CD4-positive, alpha-beta T cell treated with Interleukin-6 at 100 ng/mL for 8 hours (primary cell): ENCODE data around the gene SLC2A13.

Experiments
- DNase-seq: peaks from one replicate; pipeline ENCODE4 v3.0.0-alpha.2; 2020; ENCODE audit warnings: mixed read lengths, low spot score

SLC2A13 gene

DNA sequence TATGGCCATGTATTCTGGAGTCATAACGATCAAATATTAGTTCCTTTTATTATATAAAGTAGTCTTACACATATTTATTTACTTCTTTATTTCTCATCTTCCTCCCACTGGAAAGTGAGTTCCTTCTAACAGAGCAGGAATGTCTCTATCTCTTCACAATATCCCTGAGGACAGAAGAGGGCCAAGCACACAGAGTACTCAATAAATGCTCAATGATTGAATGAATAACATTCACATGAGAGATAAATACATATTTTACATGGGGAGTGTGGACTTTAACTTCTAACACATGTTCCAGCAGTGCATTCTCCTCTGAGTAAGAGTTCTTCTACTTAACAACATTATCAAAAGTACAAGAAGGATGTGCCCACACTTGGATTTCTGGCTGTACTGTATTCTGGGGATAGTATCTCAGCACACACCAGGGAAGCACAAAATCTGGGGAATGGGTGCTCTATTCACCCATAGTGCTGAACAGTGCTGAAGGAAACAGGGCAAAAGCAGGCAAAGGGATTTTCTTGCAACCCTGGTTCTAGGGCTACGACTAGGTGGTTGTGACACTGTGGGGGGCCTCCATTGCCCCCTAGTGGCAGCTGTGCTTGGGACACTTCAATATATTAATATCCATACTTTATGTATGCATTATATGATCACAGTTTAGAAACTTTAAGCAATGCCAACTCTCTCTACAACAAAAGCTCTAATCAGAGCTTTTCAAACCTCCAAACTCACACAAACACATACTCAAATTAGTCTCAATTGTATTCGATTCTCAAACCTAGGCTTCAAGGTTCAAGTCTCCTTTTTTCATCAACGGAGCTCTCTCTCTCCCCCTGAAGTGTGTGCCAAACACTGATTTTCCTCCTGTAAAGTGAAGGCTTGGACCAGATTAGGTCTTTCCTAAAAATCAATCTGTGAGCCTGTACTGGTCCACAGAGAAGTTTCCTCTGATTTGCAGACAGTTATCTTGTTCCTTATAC lies 115.5 kb downstream of the SLC2A13 start:
- peak; percentile 41 for DNase-seq

DNA sequence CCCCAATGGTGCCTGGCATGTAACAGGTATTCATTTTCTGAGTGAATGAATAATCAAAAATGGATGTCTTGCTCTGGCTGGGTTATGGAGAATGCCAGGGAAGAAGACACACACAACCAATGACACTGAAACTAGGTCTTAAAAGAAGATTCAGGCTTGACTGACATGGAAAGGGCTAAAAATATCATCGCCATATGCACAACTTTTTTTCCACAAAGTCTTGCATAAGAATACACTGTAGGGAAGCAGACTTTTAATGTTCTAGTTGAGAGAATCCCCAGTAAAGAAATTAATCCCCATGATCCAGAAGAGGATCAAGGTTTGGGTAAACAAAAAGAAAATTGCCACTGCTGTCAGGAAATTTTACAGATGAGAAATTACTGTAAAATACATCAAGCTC lies 116.4 kb downstream of the SLC2A13 start:
- DNase-seq: no peak

DNA sequence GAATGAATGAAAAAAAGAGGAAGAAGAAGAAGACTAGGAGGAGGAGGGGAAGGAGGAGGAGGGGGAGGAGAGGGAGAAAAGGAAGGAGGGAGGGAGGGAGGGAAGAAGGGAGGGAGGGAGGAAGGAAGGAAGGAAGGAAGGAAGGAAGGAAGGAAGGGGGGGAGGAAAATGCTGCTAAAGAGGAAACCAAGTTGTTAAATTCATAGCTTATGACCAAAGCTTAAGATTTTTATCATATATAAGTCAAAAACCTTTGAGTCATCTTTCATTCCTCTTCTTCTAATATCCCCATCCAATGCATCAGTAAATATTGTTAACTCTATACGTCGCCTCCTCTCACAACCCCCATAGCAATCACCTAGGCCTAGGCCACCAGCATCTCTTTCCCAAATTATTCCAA lies 117.3 kb downstream of the SLC2A13 start:
- no peak for DNase-seq

DNA sequence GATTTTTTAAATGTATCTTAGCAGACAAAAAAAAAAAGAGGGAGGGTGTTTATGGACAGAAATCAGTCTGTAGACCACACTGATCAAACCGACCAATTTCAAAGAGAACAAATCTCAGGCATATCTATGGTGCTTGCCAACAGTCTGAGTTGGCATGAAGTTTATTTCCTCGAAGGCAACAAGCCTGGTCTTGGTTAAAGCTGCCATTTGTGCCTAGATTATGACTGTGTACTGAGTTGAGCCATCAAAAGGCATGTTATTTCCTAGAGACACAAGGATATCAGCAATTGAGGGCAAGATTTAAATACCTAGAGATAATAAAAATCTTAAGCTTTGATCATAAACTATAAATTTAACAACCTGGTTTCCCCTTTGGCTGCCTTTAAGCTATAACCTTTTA lies 119.2 kb downstream of the SLC2A13 start:
- no peak for DNase-seq

DNA sequence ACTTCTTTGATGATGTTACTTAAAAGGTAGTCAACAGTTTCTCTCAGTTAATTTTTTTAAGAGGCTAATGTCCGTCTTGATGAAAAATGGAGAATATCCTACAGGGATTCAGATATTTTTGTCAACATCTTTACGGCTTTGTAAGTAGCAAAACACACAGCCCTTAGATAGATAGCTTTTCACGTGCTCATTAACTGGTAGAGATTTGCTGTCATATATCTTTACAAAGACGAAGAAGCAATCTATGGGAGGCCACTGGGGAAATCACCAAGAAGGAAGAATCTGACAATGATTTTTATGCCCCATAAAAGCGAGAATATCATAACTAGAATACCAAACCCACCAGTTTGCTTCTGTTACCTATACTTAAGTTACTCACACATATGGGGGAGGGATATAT lies 121.2 kb downstream of the SLC2A13 start:
- no peak for DNase-seq

DNA sequence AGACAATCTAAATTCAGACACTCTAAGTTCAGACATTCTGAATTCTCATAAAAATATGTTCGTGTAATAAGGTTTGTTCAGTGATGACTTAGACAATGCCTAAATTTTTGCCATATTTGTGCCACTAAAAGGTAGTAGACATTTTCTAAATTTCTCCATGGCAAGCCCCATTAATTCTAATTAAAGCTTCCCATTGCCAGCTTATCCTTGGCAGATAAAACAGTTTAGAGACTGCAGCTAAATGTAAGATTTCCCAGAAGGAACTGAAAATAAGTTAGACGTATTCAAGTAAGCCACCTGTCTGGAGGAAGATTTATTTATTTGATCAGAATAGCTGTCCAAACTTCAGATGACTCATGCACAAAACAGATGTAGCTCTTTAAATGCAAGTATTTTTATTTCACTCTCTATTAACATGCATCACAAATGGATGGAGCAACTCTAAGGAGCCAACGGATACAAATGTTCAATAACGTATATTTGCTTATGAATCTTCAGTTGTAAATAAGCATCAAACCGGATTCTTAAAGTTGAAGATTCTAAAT lies 130.4 kb downstream of the SLC2A13 start:
- DNase-seq: no peak

DNA sequence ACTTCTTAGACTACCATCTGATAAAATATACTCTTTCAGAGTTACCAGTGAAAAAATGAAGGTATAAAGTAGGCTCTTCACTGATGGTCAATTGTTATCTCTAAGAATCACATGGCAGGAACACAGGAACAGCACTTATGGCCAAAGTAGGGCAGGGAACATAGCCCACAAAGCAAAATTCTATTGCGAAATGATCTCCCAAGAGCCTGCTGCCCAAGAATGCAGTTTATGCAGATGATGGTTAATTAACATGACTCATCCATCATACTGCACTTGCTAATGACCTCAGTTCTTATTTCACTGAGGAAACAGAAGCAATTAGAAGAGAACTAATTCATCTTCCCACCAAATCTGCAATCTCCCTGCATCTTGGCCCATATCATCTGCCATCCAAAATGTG lies 133.8 kb downstream of the SLC2A13 start:
- no peak for DNase-seq

DNA sequence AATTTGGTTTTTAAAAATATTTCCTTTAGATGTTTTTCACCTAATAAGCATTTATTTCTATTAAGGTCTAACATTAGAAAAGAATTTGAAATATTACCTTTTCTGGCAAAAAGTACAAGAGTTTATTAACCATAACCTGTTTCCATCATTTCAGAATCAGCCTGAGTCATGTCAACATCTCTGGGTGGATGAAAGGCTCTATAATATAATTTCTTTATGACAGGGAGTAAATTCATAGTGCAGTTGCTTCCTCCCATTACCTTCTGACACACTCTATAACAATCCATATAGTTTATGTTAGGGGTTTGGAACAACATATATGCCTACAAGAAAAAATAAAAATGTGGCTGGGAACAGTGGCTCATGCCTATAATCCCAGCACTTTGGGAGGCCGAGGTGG lies 134.5 kb downstream of the SLC2A13 start:
- no peak for DNase-seq

DNA sequence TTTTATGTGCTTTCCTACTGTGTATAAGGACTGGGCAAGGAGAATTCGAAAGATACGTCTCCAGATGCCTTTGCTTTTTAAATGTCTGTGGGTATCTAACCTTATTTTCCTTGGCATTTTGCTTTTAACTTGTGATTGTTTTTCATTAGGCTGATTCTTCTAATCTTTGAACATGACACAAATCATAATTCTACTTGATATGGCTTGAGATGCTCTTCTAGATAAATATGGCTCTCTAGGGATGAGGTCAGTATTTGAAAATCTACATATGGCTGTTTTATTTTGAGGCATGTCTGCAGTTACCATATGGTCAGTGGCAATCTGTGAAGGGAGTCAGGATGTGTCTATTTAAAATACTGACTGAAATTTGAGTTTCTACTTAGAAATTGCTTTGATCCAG lies 139.2 kb downstream of the SLC2A13 start:
- DNase-seq: no peak

DNA sequence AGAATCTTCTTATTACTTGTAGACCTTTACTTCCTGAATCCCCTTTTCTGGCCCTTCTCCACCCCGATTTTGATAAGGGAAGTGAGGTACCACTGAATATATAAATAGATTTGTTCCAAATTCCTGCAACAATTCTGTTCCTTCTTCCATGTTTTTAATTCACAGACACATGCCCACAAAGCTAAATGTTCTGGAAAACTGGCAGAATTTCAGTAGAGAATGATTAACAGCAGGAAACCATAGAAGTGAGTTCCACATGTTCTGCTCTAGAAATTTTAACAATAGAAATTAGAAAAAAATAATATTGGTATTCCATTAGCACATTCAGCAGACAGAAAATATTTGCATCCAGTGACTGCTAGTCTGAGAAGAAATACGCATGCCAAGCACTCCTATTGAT lies 139.6 kb downstream of the SLC2A13 start:
- DNase-seq: no peak

DNA sequence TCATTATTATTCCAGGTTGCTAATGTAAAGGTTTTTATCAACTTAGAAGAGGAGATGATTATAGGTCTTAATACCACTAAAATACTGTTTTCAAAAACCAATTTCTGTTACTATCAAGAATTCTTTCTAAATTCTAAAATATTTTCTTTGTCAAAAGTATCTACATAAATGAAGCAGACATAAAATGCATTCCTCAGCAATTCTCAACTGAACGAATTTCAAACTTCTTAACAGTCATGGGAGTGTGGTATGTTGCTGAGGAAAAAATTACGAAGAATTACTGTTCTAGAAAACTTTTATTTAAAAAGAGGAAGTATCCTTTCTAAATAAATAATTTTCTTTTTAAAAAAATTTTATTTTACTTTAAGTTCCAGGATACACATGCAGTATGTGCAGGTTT lies 146.4 kb downstream of the SLC2A13 start:
- DNase-seq: no peak

DNA sequence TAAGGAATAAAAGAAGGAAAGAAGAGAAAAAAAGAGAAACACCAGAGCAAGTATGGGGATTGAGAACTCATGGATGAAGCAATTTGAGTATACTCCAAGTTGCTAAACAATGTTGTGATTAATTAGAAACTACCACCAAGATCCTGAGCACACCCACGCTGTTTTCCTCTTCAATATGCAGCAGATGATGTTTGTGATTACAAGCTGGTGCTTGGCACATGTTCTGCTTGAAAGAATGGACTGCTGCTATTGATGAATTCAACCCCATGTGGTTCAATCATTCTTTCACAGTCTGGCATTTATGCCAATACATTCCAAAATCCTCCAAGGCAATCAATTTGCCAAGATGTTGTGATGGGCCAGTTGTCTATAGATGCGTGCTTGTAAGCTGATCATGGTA lies 146.8 kb downstream of the SLC2A13 start:
- no peak for DNase-seq

DNA sequence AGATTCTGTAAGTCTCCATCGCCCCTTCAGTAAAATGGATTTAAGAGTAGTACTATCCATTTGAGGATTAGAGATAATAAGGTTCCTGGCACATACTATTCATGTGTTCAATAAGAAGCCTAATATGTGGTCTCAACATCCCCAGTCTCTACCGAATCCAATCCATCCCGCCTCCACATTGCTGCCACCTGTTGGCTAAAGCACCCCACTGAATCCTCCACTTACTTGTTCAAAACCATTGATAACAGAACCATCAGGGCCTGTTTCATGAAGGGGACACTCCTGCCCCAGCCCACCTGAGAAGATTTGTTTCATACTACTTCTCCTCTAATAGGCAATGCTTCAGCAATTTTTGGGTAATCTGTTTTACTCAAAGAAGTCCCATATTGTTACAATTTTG lies 147.5 kb downstream of the SLC2A13 start:
- no peak for DNase-seq

DNA sequence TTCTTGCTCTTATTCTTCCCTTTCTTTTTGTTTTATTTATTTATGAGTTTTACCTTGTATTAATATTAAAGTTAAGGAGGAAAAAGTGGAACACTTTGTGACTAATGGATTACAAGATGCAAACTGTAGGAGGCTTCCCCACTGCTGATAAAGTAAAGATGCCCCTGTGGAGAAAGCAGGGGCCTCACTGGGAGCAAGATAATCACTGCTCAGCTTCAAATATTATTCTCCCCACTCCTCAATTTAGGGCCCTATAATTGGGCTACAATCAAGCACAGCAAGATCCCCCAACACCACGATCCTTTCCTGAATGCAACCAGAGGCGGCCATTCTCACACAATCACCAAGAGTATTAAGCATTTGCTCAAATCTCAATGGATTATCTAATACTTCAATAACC lies 149.2 kb downstream of the SLC2A13 start:
- DNase-seq: no peak

DNA sequence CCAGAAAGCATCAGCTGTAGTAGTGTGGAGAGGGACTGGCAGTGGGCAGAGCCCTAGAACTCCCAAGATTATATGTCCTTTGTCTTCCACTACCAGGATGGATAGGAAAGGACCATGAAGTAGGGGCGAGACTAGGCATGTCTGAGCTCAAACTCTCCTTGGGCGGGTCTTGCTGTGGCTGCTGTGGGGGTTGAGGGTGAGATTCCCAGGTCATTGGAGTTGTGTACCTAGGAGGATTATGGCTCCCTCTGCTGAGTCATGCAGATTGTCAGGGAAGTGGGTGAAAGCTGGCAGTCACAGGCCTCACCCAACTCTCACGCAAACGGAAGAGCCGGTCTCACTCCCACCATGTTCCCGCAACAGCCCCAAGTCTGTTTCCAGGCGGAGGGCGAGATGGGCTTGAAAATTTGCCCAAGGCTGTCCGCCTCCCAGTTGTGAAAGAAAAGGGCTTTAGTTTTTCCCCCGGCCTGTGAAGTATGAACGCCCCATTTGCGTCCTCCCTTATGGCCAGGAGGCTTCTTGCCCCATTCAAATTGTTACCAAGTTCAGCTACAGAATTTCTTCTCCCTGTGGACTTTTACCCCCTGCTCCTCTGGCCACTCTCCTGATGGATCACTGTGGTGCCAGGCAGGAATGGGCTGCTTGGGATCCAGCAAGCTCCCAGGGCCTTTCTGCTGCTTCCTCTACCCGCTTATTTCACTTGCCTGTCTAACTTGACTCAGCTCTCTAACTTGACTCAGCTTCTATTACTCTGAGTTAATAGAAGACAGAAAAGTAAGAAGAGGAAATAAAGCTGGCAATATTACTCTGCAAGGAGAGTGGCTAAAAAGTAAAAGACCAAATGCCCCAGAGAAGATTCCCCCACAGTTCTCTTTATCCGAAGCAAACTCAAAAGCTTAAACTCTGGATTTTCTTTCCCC lies 159.3 kb downstream of the SLC2A13 start:
- DNase-seq: no peak

DNA sequence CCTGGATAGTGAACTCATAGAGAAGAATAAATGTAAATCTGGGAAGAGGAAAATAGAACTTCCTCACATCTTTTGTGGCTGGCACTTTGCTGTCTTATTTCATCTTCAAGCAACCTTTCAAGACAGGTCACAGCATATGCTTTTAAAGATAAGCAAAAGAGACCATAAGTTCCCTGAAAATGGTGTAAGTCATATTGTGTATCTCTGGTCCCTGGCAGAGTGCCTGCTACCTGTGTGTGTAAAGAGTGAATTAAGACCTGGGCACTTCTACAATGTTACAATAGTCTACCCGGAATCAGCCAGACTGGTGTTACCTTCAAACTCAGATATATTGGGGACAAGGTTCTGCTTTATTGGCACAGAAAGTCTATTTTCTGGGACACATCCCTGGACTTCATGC lies 168.8 kb downstream of the SLC2A13 start:
- DNase-seq: no peak

DNA sequence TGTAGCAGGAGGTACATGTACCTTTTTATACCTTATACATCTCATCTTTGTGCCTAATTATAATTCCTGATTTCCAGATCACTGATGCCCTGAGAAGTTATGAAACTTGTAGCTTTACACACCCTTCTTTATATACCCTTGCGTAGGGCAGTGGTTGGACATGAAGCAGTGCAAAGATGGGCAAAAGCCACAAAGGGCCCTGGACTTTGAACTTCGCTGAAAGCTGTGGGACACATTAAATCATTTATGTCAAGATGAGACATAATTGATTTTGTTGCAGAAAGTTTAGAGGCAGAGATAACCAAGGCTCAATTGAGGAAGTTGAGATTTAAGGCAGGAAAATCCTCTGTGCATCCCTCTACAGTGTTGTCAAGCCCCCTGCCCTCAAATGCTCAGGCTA lies 170.0 kb downstream of the SLC2A13 start:
- DNase-seq: no peak

DNA sequence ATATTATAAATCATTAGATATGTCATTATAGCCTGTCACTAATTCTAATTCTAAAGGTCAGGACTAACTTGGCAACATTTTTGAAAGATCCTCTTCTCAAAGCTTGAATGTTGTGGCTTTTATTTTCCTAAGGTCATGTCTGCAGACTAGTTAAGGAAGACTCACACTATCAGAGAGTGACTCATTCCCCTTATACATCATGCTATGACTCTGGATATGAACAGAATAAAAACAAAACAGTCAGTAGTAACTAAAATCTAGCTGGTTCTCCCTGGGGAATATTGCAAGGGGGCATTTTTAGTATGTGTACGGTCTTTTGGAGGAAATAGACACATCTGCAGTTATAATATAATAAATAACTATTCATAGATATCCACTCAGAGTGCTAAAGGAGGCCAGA lies 170.6 kb downstream of the SLC2A13 start:
- no peak for DNase-seq

DNA sequence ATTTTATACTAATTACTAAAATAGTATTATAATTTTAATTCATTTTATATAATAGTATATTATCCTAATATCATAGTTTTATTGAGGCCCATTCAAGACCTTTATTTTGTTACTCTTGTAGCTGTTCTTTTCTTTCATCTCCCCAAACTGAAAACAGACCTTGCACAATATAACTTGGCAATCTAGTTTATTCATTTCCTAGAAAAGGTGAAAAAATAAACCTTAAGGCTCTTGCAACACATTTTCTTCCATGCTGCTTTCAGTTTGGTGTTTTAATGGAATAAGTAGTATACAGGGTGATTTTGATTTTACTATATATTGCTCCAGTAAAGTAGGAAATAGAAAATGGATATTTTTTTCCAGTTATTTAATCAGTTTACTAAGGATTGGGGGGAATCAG lies 174.0 kb downstream of the SLC2A13 start:
- DNase-seq: no peak

DNA sequence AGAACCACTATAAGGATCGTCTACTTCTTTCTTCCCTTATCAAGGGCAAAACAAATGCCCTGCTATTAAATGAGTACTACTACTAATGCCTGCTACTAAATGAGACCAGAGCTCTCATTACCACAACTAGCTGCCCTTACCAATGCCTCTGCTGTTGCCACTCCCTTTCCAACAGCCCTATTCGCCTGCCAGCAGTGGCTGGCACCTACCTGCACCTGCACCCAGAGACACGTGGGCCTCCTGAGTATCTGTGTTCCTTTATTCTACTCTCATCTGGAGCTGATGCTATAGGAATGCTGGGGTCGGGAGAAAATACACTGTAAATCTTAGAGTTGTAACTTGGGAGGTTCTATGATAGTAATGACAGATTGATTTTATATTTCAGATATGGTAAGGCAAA lies 174.7 kb downstream of the SLC2A13 start:
- DNase-seq: no peak

DNA sequence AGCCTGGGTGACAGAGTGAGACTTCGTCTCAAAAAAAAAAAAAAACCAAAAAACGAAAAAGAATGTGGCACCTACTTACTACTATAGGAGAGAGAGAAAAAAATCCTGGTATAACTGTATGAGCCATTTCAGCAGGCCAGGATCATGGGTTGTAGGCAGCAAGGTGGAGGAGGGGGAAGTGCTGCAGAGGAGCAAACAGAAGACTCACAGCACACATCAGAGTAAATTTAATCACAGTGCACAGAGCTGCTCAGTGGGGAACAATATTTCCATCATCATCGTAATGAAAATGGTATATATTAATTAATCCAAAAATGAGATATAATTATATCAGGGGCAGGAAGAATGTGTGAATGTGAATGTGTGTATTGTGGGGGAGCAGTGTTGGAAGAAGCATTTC lies 175.8 kb downstream of the SLC2A13 start:
- no peak for DNase-seq

DNA sequence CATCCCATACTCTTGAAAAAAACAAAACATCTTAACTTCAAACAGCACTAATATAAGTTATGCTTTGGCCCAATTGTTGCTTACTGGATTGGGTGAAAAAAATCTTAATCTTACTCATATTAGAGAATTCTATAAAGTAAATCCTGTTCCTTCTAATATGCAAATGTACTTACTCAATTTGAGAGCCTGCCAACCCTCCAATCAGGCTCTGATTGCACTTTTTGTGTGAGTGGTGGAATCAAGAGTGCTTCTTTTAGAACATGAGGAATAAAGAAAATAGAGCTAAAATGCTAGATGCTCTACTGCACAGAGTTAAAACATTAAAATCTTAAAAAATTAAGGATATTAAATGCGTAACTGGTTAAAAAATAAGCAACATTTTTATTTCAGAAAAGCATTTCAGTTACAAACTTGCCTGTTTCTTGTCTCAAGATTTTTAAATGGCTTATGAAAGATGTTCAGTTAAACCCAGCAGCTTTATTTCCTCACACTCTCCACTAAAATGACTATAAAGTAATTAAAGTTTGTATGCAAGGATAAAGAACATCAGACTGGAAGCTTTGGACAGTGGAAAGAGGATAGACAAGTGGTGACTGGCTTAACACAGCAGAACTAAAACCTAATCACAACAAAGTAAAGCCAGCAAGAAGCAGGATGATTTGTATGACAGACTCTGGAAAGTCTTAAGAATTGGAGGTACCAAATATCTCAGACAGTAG lies 177.5 kb downstream of the SLC2A13 start:
- DNase-seq: no peak
